Esophagus muscularis mucosa (tissue), 4 donors: Measurements from ENCODE around the gene CUX1.

Source experiments
- EP300 ChIP-seq: sonication (generic); formaldehyde crosslinking; IDR thresholded peaks from one replicate; pipeline ENCODE4 v1.6.1; 2017; ENCODE audit warnings: antibody characterized with exemption
- POLR2AphosphoS5 ChIP-seq, 2 donors: sonication (generic); formaldehyde crosslinking; IDR thresholded peaks; one replicate each; pipeline ENCODE4 v1.6.1; 2017; ENCODE audit warnings: antibody characterized with exemption in 2 of 2
- TF ChIP-seq, protein P1 (sequence below), 3 experiments: fragments of 200-600 bp in 2 of 3; fragments of 450-650 bp in 1 of 3; sonication (generic) in 2 of 3; IDR thresholded peaks; one replicate each; pipeline ENCODE4 v1.5.1; 2017 to 2019; ENCODE audit warnings: antibody characterized with exemption in 3 of 3, mild to moderate bottlenecking in 2 of 3, moderate library complexity in 1 of 3

DNA sequence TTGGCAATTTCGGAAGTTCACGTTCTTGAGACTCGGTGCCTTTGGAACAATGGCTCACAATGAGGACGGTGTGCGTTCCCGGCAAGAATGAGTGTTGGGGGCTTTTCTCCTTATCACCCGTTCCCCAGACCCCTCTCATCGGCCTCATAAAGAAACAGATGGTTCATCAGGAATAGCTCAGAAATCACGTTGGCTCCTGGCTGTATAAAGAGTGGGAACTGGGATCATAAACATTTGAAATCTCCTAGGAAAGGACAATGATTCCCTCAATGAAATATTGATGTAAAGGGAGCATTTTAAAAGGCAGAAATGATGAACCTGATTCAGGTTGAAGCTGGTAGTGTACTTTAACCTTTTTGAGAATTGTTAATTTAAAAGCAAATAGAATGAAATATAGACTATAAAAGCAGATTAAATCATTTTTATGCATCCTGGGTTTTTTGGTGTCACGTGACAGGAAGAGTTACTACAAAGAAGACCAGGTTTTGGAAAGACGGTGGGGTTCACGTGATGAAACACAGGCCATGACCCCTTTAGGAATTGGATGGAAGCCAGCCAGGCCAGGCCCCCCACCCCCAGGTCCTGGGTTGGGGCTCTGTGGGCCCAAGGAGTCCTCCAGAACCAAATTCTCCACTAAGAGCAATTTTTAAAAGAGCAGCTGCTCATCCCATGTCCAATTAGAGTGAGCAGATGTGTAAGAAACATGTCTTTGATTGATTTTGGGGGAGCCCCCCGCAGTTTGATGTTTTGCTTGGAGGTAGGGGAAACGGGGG is 63.0 kb downstream of the CUX1 start:
- TF ChIP-seq, protein P1, sequence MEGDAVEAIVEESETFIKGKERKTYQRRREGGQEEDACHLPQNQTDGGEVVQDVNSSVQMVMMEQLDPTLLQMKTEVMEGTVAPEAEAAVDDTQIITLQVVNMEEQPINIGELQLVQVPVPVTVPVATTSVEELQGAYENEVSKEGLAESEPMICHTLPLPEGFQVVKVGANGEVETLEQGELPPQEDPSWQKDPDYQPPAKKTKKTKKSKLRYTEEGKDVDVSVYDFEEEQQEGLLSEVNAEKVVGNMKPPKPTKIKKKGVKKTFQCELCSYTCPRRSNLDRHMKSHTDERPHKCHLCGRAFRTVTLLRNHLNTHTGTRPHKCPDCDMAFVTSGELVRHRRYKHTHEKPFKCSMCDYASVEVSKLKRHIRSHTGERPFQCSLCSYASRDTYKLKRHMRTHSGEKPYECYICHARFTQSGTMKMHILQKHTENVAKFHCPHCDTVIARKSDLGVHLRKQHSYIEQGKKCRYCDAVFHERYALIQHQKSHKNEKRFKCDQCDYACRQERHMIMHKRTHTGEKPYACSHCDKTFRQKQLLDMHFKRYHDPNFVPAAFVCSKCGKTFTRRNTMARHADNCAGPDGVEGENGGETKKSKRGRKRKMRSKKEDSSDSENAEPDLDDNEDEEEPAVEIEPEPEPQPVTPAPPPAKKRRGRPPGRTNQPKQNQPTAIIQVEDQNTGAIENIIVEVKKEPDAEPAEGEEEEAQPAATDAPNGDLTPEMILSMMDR (IDR thresholded peaks at IDR 0.05): no peak
- TF ChIP-seq EP300 (no peak), POLR2AphosphoS5 (IDR thresholded peaks at IDR 0.05) (no peak)
